Right lobe of liver (tissue), 4 donors: ENCODE results near the gene MUTYH.

ENCODE experiments used
- POLR2A ChIP-seq: fragments of 450-650 bp; IDR thresholded peaks from one replicate; pipeline ENCODE4 v1.6.1; 2017; ENCODE audit warnings: antibody characterized with exemption, mild to moderate bottlenecking
- TF ChIP-seq, protein P1 (sequence below), 4 donors: fragments of 200-600 bp in 3 of 4; fragments of 450-650 bp in 1 of 4; IDR thresholded peaks; one replicate each; pipeline versions ENCODE4 v1.5.1 to v1.8.0; 2016 to 2022; ENCODE audit warnings: antibody characterized with exemption in 4 of 4, mild to moderate bottlenecking in 2 of 4
- donor health status: DM: no; HTN: no; CAD: no.
- donor health status: DM: no; HTN: no; CAD: no.
- donor health status: DM: no; HTN: yes; CAD: no.

DNA sequence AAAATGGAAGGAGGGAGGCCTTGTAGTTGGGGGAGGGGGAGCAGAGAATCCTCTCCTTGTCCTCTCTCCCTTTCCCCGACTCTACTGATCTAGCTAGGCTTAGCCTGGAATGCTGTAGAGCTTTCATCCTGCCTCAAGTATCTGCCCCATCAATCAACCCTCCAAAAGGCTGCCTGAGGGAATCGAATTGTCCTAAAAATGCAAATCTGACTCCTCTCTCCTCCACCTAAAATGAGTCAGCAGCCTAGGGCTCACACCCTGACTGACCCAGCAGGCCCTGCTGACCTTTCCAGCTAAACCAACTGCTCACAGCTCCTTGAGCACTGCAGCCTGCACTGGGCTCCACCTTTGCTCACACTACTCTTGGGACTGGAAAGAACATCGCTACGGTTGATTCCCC, 10.8 kb downstream of the MUTYH start:
- TF ChIP-seq, protein P1, sequence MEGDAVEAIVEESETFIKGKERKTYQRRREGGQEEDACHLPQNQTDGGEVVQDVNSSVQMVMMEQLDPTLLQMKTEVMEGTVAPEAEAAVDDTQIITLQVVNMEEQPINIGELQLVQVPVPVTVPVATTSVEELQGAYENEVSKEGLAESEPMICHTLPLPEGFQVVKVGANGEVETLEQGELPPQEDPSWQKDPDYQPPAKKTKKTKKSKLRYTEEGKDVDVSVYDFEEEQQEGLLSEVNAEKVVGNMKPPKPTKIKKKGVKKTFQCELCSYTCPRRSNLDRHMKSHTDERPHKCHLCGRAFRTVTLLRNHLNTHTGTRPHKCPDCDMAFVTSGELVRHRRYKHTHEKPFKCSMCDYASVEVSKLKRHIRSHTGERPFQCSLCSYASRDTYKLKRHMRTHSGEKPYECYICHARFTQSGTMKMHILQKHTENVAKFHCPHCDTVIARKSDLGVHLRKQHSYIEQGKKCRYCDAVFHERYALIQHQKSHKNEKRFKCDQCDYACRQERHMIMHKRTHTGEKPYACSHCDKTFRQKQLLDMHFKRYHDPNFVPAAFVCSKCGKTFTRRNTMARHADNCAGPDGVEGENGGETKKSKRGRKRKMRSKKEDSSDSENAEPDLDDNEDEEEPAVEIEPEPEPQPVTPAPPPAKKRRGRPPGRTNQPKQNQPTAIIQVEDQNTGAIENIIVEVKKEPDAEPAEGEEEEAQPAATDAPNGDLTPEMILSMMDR (IDR thresholded peaks at IDR 0.05), result no peak
- TF ChIP-seq POLR2A, result no peak
